AG10803 (cell line): ENCODE data around the gene KCNQ1.

Experiments used
- DNase-seq: peaks from one replicate; pipeline ENCODE4 v3.0.0; 2010; ENCODE audit warnings: low read depth
- H3K4me3 ChIP-seq: 2 replicates; pipeline ENCODE4 v1.5.1; 2011; ENCODE audit warnings: mild to moderate bottlenecking, low read length, control low read depth
- TF ChIP-seq, protein P1 (sequence below): conservative IDR thresholded peaks from 2 replicates; pipeline ENCODE4 v1.5.1; 2011; ENCODE audit warnings: mild to moderate bottlenecking, low read length, control low read depth, inconsistent platforms

The KCNQ1 gene

DNA sequence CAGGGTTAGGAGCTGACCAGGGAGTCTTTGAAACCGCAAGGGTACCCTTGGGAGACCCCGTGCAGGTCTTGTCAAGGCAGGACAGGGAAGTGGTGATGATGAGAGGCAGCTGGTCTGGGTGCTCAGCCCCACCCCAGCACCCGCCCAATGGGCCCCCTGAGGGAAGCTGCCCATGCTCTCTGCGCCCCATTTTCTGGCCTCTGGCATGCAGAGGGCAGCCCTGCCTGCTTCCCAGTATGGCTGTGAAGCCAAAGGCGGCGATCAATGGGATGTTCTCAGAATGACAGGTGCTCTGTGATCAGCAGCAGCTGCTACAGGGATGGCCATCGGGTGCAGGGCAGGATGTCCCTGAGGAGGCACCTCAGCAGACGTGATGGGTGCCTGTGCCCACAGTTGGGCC lies 386.1 kb downstream of the KCNQ1 start:
- TF ChIP-seq, protein P1, sequence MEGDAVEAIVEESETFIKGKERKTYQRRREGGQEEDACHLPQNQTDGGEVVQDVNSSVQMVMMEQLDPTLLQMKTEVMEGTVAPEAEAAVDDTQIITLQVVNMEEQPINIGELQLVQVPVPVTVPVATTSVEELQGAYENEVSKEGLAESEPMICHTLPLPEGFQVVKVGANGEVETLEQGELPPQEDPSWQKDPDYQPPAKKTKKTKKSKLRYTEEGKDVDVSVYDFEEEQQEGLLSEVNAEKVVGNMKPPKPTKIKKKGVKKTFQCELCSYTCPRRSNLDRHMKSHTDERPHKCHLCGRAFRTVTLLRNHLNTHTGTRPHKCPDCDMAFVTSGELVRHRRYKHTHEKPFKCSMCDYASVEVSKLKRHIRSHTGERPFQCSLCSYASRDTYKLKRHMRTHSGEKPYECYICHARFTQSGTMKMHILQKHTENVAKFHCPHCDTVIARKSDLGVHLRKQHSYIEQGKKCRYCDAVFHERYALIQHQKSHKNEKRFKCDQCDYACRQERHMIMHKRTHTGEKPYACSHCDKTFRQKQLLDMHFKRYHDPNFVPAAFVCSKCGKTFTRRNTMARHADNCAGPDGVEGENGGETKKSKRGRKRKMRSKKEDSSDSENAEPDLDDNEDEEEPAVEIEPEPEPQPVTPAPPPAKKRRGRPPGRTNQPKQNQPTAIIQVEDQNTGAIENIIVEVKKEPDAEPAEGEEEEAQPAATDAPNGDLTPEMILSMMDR, result no peak
- no peak overlapping the region for H3K4me3 ChIP-seq
- no peak for DNase-seq

GRCh38 chr11:2831781-2832532 lies 387.1 kb downstream of the KCNQ1 start:
- no peak for DNase-seq
- TF ChIP-seq, protein P1, result no peak
- no peak overlapping the region for H3K4me3 ChIP-seq

- TF ChIP-seq, protein P1, result no peak
- H3K4me3 ChIP-seq, result no peak overlapping the region
- DNase-seq, result no peak
Measured at GRCh38 chr11:2832533-2833020, 387.8 kb downstream of the KCNQ1 start.

DNA sequence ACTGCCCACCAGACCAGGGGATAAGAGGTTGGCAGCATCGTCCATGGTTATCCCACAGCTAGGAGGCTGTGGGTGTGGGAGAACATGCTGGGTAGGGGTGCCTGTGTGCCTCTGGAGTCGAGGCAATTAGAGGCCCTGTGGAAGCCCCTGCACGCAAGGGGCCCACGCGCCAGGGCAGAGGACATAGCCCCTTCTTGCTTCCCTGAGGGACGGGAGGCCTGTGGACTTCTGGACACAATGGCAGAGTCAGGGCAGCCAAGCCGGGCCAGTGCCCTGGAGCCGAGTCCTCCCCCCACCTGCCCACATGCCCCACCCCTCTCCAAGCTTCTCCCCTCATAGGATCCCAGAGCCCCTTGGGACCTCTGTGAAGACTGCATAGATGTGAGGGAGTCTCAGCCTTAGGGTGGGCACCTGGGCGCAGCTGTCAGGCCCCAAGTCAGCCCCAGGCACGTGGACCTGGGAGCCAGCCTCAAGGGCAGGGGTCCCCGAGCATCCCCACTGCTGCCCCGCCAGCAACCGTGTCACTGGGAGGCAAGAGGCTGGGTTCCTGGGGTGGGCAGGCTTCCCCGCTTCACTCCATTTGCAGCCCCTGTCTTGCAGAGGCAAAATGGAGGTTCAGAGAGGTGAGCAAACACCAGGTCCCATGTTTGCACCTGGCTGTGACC lies 388.4 kb downstream of the KCNQ1 start:
- no peak overlapping the region for H3K4me3 ChIP-seq
- TF ChIP-seq, protein P1, result no peak
- no peak for DNase-seq

DNA sequence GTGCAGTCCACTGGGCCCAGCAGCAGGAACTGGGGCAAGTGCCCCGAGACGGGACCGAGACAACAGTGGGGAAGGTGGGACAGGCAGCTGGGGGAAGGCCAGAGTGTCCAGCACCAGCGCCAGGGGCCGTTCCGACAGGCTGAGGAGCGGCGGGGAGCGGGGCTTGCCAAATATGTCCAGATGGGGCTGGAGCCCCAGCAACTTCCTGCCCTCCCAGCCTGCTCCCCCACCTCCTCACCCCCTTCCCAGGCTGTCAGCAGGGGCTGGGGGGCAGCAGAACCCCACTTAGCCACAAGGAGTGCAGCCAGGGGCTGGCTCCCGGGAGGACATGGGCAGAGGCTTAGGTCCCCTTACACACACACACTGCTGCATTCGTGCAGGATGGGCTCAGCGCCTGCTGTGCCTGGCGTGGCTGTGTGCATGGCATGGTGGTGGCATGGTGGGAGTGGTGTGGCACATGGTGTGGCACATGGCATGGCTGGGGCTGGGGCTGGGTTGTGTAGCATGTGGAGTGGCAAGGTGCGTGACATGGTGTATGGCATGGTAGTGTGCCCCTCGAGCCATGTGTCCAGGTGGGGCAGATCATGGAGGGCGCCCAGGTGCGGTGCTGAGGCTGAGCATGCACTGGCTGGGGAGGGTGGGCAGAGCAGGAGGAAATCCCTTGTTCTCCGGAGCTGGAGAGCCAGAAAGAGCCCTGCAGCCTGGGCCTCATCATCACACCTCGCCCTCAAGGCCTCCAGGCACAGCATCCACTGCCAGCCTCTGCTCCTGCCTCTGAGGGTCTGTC lies 389.1 kb downstream of the KCNQ1 start:
- TF ChIP-seq, protein P1, result no peak
- no peak for DNase-seq
- no peak overlapping the region for H3K4me3 ChIP-seq

DNA sequence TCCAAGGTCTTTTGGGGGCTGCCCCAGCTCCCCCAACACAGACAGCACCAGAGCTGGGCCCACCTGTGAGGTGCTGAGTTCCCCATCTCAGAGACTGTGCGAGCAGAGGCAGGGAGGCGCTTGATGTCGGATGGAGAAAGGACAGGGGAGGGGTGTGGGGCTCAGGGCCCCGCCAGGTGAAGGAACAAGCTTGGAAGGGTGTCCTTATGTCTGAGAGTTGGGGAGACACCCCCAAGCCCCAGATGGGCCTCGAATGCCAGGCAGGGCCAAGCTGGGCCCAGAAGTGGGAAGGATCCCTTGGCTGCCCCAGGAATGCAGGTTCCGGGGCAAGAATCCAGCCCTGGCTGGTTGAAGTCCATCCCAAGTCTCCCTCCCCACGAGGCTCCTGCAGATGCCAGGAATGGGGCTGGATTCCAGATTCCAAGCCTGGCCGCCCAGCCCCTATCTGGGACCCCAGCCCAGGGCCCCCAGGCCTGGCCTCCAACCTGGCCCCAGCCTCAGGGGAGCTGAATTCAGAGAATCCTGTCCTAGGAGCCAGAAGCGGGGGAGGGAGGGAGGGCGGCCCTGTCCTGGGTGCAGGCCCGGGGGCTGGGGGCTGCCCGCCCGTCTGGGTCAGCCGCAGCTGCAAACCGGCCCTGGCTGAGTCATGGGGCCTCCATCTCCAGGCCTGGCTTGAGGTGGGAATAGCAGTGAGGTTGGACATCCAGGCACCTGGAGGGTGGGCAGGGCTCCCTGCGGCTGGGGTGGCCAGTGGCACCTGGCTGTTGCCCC lies 389.9 kb downstream of the KCNQ1 start:
- DNase-seq, result no peak
- no peak overlapping the region for H3K4me3 ChIP-seq
- TF ChIP-seq, protein P1, result no peak
